MV-4-11 (cell line): Measurements from ENCODE around the gene ZGPAT.
"Not testable (repeated sequence)": the region's sequence is repeated elsewhere in the genome, so short reads cannot be mapped to it uniquely, and the experiment has no call there.

Experiments used
- DNase-seq: peaks from one replicate; lab custom pipeline; 2025; lab: John Stamatoyannopoulos, UW

The ZGPAT gene

GRCh38 chr20:63703471-63703975 lies 4.3 kb upstream of the ZGPAT start:
- DNase-seq: no peak

GRCh38 chr20:63703976-63704748 lies 3.7 kb upstream of the ZGPAT start:
- DNase-seq: no peak

GRCh38 chr20:63704749-63705117 lies 3.1 kb upstream of the ZGPAT start:
- DNase-seq: no peak

- DNase-seq: no peak
Measured at GRCh38 chr20:63705232-63706026, 2.4 kb upstream of the ZGPAT start.

GRCh38 chr20:63706027-63706695 lies 1.7 kb upstream of the ZGPAT start:
- no peak for DNase-seq

GRCh38 chr20:63706852-63707557 lies 834 bp upstream of the ZGPAT start:
- peak; percentile 14 for DNase-seq

- DNase-seq: no peak
Measured at GRCh38 chr20:63708301-63709148, 686 bp downstream of the ZGPAT start.

GRCh38 chr20:63709149-63709527 lies 1.3 kb downstream of the ZGPAT start:
- no peak for DNase-seq

- DNase-seq: no peak
Measured at GRCh38 chr20:63711085-63711645, 3.3 kb downstream of the ZGPAT start.

- no peak for DNase-seq
Measured at GRCh38 chr20:63712191-63712590, 4.4 kb downstream of the ZGPAT start.

GRCh38 chr20:63714858-63715257 lies 7.0 kb downstream of the ZGPAT start:
- DNase-seq: no peak

GRCh38 chr20:63718996-63719395 lies 11.2 kb downstream of the ZGPAT start:
- no peak for DNase-seq

- DNase-seq: not testable (repeated sequence)
Measured at GRCh38 chr20:63722967-63723622, 15.3 kb downstream of the ZGPAT start.

- DNase-seq: not testable (repeated sequence)
Measured at GRCh38 chr20:63730189-63730733, 22.4 kb downstream of the ZGPAT start.

- no peak for DNase-seq
Measured at GRCh38 chr20:63731410-63731809, 23.6 kb downstream of the ZGPAT start.

- no peak for DNase-seq
Measured at GRCh38 chr20:63732118-63733095, 24.6 kb downstream of the ZGPAT start.

- DNase-seq: no peak
Measured at GRCh38 chr20:63733117-63733516, 25.3 kb downstream of the ZGPAT start.

- DNase-seq: no peak
Measured at GRCh38 chr20:63733579-63734081, 25.8 kb downstream of the ZGPAT start.
